NCI-H2171 (cell line): ENCODE data around the gene APAF1.

Experiments used
- DNase-seq: peaks from one replicate; lab custom pipeline; 2025; lab: John Stamatoyannopoulos, UW

Gene APAF1

GRCh38 chr12:98725476-98726247, 80.6 kb downstream of the APAF1 start:
- peak; percentile 29 for DNase-seq

- no peak for DNase-seq
Observed at GRCh38 chr12:98727196-98727595, 82.1 kb downstream of the APAF1 start.

GRCh38 chr12:98730412-98730811, 85.3 kb downstream of the APAF1 start:
- no peak for DNase-seq

- DNase-seq = no peak
Observed at GRCh38 chr12:98733667-98734350, 88.7 kb downstream of the APAF1 start.

- no peak for DNase-seq
Observed at GRCh38 chr12:98735821-98736220, 90.7 kb downstream of the APAF1 start.

- DNase-seq = peak; percentile 25
Observed at GRCh38 chr12:98736352-98737321, 91.5 kb downstream of the APAF1 start.

- no peak for DNase-seq
Observed at GRCh38 chr12:98737322-98737712, 92.2 kb downstream of the APAF1 start.

- DNase-seq = no peak
Observed at GRCh38 chr12:98738002-98738401, 92.9 kb downstream of the APAF1 start.

- no peak for DNase-seq
Observed at GRCh38 chr12:98738539-98738938, 93.4 kb downstream of the APAF1 start.

GRCh38 chr12:98740751-98741150, 95.7 kb downstream of the APAF1 start:
- DNase-seq = no peak

- DNase-seq = no peak
Observed at GRCh38 chr12:98741196-98741555, 96.1 kb downstream of the APAF1 start.

- peak; percentile 79 for DNase-seq
Observed at GRCh38 chr12:98741556-98742265, 96.6 kb downstream of the APAF1 start.

- no peak for DNase-seq
Observed at GRCh38 chr12:98743362-98743953, 98.4 kb downstream of the APAF1 start.

GRCh38 chr12:98744680-98745079, 99.6 kb downstream of the APAF1 start:
- no peak for DNase-seq

GRCh38 chr12:98745578-98746391, 100.7 kb downstream of the APAF1 start:
- no peak for DNase-seq

GRCh38 chr12:98748463-98748862, 103.4 kb downstream of the APAF1 start:
- no peak for DNase-seq

- DNase-seq = no peak
Observed at GRCh38 chr12:98750511-98750910, 105.4 kb downstream of the APAF1 start.

- DNase-seq = no peak
Observed at GRCh38 chr12:98751580-98752115, 106.6 kb downstream of the APAF1 start.

- DNase-seq = no peak
Observed at GRCh38 chr12:98752726-98753125, 107.6 kb downstream of the APAF1 start.

- DNase-seq = no peak
Observed at GRCh38 chr12:98754095-98754494, 109.0 kb downstream of the APAF1 start.
